Measurements from ENCODE around the gene MYO7A. TPM values are rescaled to one million over a fixed set of nuclear protein-coding genes. Genes with fewer than 3 reads are reported as not detected.

Gene MYO7A
- total RNA-seq, 1 experiment from 2014 or later, result 3.5 TPM

DNA sequence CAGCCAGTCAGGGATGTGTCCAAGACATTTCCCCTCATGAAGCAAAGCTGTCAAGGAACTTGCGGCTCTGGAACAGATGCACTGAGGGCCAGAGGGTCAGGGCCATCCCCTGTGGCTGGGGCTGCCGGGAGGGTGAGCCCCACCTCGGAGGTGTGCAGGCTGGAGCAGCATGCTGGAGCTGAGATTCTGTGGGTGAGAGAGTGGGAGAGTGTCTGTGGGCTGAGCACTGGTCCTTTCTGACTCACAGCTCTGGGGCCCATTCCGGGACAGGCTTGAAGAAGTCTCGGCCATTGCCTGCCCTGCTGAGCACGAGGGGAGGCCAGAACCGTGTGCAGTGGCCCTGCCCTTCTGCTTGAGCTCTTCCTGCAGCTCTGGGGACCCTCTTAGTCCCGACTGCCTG, 23.3 kb upstream of the MYO7A start:
- BruUV-seq (replicated peaks), result no TSS peak
- Histone ChIP-seq H3K27ac (no peak overlapping the region), H3K4me3 (no peak overlapping the region)

DNA sequence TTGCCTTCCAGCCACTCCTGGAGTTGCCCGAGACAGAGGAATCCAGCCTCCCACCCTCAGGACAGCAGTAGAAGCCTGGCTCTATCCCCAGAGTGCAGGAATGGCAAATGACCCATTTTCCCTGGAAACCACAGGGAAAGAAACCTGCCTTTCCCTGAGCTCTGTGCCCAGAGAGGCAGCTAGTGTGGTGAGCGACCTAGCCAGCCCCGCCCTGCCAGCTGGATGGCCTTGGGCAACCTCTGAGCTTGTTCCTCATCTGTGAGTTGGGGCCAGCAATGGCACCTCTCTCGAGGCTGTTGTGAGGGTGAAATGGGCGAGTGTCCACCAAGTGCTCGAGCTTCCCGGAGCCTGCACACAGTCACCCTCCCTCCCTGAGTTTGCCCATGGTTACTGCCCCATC, 21.7 kb upstream of the MYO7A start:
- Histone ChIP-seq H3K4me2 (0 out of 2 replicates have a peak overlapping the region, but pooled peaks have one; percentile 14), H3K9me3 (ENCODE audit: insufficient read depth, low read depth) (no peaks in the 10 kb centered on the region), H3K27me3 (ENCODE audit: insufficient read depth, low read depth) (no peaks in the 10 kb centered on the region), H2AFZ (no peak overlapping the region), H3K27ac (no peak overlapping the region), H3K4me3 (no peak overlapping the region), H4K20me1 (ENCODE audit: insufficient read depth) (no peaks in the 10 kb centered on the region), H3K4me1 (replicated peaks; ENCODE audit: insufficient read depth) (peaks cover 26% of the 10 kb centered on the region), H3K36me3 (ENCODE audit: low read depth) (no peaks in the 10 kb centered on the region), H3K9me2 (ENCODE audit: insufficient read depth) (no peaks in the 10 kb centered on the region), H3K79me2 (ENCODE audit: low read depth) (no peaks in the 10 kb centered on the region), H3F3A (ENCODE audit: insufficient read depth, low read depth) (no peaks in the 10 kb centered on the region)
- intact Hi-C loops (cut with micrococcal nuclease; ENCODE audit: unreplicated experiment), result no loop called here
- ChIA-PET POLR2A (ENCODE audit: unreplicated experiment) (interaction anchor here (0.6 kb wide), 1 partner anchor 385 kb away, joined by 10 read pairs; no protein-coding TSS in a partner anchor), CTCF (interaction anchor here (0.6 to 1.9 kb wide), 5 partner anchors 15 to 442 kb away, joined by 3 to 8 read pairs (median 3); no protein-coding TSS in a partner anchor)
- no peak for TF ChIP-seq EZH2 (IDR thresholded peaks at IDR 0.05; ENCODE audit: low read depth)
- TF ChIP-seq, protein P1, sequence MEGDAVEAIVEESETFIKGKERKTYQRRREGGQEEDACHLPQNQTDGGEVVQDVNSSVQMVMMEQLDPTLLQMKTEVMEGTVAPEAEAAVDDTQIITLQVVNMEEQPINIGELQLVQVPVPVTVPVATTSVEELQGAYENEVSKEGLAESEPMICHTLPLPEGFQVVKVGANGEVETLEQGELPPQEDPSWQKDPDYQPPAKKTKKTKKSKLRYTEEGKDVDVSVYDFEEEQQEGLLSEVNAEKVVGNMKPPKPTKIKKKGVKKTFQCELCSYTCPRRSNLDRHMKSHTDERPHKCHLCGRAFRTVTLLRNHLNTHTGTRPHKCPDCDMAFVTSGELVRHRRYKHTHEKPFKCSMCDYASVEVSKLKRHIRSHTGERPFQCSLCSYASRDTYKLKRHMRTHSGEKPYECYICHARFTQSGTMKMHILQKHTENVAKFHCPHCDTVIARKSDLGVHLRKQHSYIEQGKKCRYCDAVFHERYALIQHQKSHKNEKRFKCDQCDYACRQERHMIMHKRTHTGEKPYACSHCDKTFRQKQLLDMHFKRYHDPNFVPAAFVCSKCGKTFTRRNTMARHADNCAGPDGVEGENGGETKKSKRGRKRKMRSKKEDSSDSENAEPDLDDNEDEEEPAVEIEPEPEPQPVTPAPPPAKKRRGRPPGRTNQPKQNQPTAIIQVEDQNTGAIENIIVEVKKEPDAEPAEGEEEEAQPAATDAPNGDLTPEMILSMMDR (conservative IDR thresholded peaks at IDR 0.05), result no peak
- no TSS peak for BruUV-seq (replicated peaks)
- peak; percentile 35 to 49 for DNase-seq

More for the DNA sequence above, 23.3 kb upstream of the MYO7A start:
- no peaks in the 10 kb centered on the region for H3F3A ChIP-seq (ENCODE audit: insufficient read depth, low read depth)
- no peaks in the 10 kb centered on the region for H3K27me3 ChIP-seq (ENCODE audit: insufficient read depth, low read depth)
- no peaks in the 10 kb centered on the region for H3K79me2 ChIP-seq (ENCODE audit: low read depth)
- no peaks in the 10 kb centered on the region for H3K9me3 ChIP-seq (ENCODE audit: insufficient read depth, low read depth)
- no peaks in the 10 kb centered on the region for H4K20me1 ChIP-seq (ENCODE audit: insufficient read depth)
- no peak overlapping the region for H2AFZ ChIP-seq
- TF ChIP-seq, protein P1 (conservative IDR thresholded peaks at IDR 0.05), result no peak
- TF ChIP-seq EZH2 (IDR thresholded peaks at IDR 0.05; ENCODE audit: low read depth), result no peak
- no peak overlapping the region for H3K4me2 ChIP-seq
- no peaks in the 10 kb centered on the region for H3K9me2 ChIP-seq (ENCODE audit: insufficient read depth)
- peaks cover 26% of the 10 kb centered on the region for H3K4me1 ChIP-seq (replicated peaks; ENCODE audit: insufficient read depth)
- CTCF ChIA-PET, result no interaction called here
- intact Hi-C loops (cut with micrococcal nuclease; ENCODE audit: unreplicated experiment), result no loop called here
- POLR2A ChIA-PET (ENCODE audit: unreplicated experiment), result no interaction called here
- no peaks in the 10 kb centered on the region for H3K36me3 ChIP-seq (ENCODE audit: low read depth)
- no peak for DNase-seq

DNA sequence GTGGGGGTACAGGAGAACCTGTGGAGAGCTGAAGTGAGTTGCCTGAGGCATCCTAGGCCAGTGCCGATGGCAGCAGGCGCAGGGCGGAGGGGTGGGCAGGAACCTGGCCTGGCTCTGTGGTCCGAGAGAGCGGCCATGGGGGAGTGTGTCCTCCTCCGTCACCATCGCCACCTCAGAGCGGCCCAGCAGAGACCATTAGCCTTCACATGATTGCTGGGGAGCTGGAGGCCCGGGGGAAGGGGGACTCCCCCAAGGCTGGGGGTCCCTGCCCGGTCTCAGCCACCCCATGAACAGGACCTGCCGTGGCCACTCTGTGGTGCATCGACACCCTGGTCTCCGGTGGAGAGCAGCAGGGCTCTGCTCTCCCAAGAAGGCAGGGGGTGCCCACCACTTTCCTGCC, 21.3 kb upstream of the MYO7A start:
- H3K4me1 ChIP-seq (replicated peaks; ENCODE audit: insufficient read depth), result peaks cover 26% of the 10 kb centered on the region

More for the DNA sequence above, 21.3 kb upstream of the MYO7A start:
- Histone ChIP-seq H3K27ac (no peak overlapping the region), H3K9me2 (ENCODE audit: insufficient read depth) (no peaks in the 10 kb centered on the region), H3K36me3 (ENCODE audit: low read depth) (no peaks in the 10 kb centered on the region), H4K20me1 (ENCODE audit: insufficient read depth) (no peaks in the 10 kb centered on the region), H3K4me3 (no peak overlapping the region), H3K4me2 (0 out of 2 replicates have a peak overlapping the region, but pooled peaks have one; percentile 14), H3K27me3 (ENCODE audit: insufficient read depth, low read depth) (no peaks in the 10 kb centered on the region), H3K9me3 (ENCODE audit: insufficient read depth, low read depth) (no peaks in the 10 kb centered on the region), H2AFZ (no peak overlapping the region), H3F3A (ENCODE audit: insufficient read depth, low read depth) (no peaks in the 10 kb centered on the region), H3K79me2 (ENCODE audit: low read depth) (no peaks in the 10 kb centered on the region)
- no TSS peak for BruUV-seq (replicated peaks)
- intact Hi-C loops (cut with micrococcal nuclease; ENCODE audit: unreplicated experiment), result no loop called here
- ChIA-PET CTCF (interaction anchor here (0.6 to 1.9 kb wide), 4 partner anchors 15 to 442 kb away, joined by 3 to 8 read pairs (median 5); no protein-coding TSS in a partner anchor), POLR2A (ENCODE audit: unreplicated experiment) (no interaction called here)
- no peak for TF ChIP-seq EZH2 (IDR thresholded peaks at IDR 0.05; ENCODE audit: low read depth)
- TF ChIP-seq, protein P1 (conservative IDR thresholded peaks at IDR 0.05), result no peak
- DNase-seq, result no peak
